Activated CD8-positive, alpha-beta memory T cell treated with anti-CD3 and anti-CD28 coated beads for 48 hours (primary cell): ENCODE measurements around the gene CPEB2.
"Not testable (repeated sequence)": the region's sequence is repeated elsewhere in the genome, so short reads cannot be mapped to it uniquely, and the experiment has no call there.

Experiments
- DNase-seq, 3 experiments: peaks; one replicate each; pipeline ENCODE4 v3.0.0-alpha.2; 2020; ENCODE audit warnings: low read depth in 2 of 3, low spot score in 2 of 3

CPEB2 gene

DNA sequence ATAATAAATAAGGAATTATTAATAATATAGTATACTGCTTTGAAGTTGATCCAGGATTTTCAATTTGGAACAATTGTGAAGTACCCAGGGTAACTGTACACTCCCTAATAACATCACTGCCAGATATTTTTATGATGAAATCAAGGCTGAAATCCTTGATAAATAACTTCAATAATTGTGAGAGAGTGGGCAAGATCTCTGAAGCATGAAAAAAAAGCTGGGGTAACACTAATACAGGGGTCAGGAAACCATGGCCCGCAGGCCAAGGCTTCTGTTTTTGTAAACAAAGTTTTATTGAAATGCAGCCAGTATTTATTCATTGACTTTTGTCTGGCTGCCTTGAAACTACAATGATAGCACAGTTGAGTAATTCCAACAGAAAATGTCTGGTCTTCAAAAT is 41.6 kb downstream of the CPEB2 start:
- no peak for DNase-seq

DNA sequence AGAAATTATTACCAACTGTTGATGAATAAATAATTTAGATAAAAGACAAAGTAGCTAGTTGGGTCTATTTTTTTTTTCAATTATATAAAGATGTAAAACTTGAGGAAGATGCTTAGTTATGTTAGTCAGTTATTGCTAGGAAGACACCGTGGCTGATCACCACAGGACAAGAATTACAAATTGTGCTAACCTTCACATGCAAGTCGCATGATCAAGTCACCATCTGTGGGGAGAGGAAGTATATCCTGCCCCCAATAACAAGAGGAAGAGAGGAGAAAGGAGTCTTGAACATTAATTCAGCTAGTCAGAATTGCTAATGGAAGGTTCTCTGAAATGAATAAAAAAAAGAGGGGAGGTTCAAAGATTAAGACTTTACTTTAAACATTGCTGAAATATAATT is 52.3 kb downstream of the CPEB2 start:
- no peak for DNase-seq

DNA sequence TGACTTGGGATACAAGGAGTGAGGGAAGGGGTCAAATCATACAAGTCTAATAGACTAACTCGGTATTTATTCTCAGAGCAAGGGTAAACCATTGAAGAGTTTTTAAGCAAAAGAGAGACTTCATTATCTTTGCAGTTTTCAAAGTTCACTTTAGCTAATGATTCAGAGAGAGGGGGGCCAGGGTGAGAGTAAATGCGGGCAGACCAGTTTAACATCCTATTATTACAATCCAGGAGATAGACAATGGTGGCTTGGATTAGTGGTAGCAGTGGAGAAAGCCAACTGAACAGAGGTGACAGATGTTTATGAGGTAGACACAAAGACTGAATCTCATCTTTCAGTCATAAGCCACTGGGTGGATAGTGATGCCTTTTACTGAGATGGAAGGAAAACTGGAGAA is 57.9 kb downstream of the CPEB2 start:
- no peak for DNase-seq

DNA sequence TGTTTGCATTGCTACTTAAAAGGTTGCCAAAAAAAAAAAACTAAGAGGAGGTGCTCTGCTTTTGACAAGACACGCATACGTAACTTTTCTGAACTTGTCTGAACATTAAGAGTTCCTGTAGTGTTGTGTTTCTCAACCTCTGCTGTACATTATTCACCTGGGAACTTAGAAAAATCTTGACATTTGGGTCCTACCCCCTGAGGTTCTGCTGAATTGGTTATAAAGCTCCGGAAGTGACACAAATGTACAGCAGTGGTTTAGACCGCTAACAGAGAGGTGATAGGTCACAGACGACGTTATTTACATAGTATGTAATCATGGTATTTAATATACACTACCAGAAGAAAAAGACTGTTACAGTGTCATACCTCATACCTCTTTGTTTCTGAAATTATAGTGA is 61.1 kb downstream of the CPEB2 start:
- no peak for DNase-seq

DNA sequence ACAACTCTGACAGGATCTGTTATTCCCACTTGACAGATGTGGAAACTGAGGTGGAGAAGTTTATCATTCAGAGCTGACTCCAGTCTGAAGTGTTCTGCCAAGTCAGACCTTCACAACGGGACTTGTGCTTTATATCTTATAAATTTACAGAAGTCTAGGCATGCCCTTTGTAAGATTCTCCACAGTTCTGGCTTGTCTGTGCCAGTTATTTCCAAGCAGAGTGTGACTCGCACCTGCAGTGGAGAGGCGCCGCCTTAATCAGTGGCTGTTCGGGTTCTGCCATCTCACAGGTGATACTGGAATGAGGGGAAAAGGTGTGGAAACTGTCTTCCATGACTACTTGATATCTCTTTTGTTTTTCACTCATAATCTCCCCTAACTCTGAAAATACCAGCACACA is 63.2 kb downstream of the CPEB2 start:
- no peak for DNase-seq

DNA sequence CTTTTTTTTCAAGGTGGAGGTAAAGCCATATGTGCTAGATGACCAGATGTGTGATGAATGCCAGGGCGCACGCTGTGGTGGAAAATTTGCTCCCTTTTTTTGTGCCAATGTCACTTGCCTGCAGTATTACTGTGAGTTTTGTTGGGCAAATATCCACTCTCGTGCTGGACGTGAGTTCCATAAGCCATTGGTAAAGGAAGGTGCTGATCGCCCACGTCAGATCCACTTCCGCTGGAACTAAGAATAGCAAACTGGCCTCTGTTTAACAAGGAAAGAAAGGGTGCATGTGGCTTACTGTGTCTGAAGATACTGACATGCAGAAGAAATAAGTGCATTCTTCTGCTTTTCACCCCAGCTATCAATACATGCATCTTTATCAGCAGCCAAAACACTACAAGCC is 63.9 kb downstream of the CPEB2 start:
- DNase-seq = no peak

DNA sequence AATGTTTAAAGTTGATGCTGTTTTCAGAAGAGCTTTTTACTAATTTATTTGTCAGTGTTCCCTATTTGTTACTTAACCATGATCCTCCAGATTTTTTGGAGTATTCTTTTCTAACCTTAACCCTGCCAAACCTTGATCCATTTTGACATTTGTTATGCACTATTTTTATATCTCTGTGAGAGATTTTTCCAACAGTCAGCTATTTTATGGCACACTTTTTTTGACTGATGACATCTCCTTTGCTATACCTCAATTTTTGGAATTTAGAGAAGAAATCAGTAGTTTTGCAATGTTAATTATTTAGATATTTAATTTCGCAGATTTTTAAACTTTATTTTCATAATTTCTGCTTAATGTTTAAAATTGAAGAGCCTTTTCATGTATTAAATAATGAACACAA is 66.0 kb downstream of the CPEB2 start:
- no peak for DNase-seq

DNA sequence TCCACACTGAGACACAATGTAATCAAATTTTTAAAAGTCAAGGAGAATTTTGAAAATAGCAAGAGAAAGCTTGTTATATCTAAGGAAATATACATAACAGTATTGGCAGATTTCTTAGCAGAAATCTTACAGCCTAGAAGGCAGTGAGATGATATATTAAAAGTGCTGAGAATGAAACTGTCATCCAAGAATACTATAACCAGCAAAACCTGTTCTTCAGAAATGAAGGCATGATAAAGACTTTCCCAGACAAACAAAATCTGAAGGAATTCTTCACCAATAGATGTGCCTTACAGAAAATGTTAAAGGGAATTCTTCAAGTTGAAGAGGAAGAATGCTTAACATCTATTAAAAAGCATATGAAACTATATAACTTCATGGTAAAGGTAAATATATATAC is 73.6 kb downstream of the CPEB2 start:
- DNase-seq = no peak

DNA sequence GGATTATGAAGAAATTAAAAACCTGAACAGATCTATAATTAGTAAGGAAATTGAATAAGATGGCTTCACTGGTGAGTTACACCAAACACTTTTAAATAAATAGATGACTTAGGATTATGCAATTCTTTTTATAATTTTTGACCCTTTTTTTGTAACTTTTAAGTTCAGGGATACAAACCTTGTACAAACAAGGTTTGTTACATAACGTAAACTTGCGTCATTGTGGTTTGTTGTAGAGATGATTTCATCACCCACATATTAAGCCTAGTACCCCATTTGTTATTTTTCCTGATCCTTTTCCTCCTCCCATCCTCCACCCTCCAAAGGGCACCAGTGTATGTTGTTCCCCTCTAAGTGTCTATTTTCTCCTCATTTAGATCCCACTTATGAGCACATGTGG is 75.7 kb downstream of the CPEB2 start:
- DNase-seq = no peak

DNA sequence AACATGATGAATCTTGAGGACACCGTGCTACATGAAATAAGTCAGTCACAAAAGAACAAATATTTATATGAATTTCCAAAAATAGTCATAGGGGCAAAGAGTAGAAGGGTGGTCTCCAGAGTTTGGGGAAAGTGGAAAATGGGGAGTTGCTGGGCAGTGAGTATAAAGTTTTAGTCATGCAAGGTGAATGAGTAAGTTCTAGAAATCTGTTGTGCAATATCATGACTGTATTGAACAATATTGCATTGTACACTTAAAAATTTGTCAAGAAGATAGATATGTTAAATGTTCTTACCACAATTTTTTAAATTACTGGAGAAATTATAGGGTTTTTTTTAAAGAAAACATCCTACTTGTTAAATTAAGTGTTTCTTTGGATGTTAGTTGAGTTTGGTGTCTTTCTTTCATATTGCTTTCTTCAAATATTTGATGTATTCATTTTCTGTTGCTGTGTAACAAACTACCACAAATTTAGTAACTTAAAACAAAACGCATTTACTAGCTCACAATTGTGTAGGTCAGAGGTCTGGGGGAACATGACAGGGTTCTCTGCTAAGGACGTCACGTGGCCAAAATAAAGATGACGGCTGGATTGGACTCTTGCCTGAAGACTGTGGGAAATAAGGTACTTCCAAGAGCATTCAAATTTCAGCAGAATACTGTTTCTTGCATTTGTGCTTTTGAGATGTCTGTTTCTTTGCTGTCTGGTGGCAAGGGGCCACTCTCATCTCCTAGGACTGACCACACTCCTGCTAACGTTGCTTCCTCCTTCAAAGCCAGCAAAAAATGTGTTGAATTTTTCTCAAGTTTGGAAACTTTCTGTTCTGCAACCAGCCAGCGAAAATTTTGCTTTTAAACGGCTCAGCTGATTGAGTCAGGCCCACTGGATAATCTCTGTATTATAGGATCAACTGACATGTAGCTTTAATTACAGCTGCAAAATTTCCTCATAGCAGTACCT is 76.7 kb downstream of the CPEB2 start:
- DNase-seq = no peak

DNA sequence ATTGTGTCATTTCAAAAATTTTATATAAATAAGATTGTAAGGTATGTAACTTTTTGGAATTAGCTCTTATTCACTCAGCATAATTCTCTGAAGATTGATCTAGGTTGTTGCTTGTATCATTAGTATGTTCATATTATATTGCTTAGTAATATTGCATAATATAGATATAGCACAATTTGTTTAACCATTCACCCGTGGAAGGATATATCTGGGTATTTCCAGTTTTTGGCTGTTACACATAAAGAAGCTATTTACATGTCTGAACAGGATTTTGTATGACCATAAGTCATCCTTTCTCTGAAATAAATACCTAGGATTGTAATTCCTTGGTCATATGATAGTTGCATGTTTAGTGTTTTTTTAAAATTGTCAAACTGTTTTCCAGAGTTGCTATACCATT is 82.5 kb downstream of the CPEB2 start:
- DNase-seq = no peak

DNA sequence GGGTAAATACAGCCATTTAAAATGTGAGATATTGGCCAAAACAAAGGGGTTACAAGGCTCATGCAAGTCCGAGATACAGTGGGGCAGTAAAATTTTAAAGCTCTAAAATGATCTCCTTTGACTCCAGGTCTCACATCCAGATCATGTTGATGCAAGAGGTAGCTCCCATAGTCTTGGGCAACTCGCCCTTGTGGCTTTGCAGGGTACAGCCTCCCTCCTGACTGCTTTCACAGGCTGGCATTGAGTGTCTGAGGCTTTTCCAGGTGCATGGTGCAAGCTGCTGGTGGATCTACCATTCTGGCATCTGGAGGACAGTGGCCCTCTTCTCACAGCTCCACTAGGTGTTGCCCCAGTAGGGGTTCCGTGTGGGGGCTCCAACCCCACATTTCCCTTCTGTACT is 83.5 kb downstream of the CPEB2 start:
- not testable (repeated sequence) for DNase-seq

DNA sequence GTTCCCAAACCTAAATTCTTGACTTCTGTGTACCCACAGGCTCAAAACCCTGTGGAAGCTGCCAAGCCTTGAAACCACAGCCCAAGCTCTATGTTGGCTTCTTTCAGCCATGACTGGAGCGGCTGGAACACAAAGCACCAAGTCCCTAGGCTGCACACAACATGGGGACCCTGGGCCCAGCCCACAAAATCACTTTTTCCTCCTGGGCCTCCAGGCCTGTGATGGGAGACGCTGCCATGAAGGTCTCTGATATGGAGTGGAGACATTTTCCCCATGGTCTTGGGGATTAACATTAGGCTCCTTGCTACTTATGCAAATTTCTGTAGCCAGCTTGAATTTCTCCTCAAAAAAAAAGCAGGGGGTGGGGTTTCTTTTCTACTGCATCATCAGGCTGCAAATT is 84.0 kb downstream of the CPEB2 start:
- DNase-seq = not testable (repeated sequence)

DNA sequence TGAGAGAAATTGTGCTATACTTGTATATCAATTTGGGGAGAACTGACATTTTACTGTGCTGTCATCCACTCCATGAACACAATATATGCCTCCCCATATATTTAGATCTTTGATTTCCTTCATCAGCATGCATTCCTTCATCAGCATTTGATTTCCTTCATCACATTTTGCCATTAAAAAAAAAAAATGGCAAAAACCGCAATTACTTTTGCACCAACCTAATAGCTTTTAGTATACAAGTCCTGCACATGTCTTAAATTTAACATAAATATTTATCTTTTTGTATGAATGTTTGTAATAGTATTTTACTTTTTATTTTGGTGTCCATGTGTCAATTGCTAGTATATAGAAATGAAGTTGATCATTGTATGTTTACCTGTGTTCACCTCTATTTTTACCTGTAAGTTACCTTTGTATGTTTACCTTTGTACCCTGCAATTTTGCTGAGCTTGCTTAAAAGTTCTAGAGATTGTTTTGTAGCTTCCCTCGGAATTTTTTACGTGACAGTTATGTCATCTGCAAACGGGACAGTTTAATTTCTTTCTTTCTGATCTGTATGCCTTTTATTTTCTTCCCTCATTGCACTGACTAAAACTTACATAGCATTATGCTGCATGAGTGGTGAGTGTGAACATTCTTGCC is 86.2 kb downstream of the CPEB2 start:
- DNase-seq = no peak

DNA sequence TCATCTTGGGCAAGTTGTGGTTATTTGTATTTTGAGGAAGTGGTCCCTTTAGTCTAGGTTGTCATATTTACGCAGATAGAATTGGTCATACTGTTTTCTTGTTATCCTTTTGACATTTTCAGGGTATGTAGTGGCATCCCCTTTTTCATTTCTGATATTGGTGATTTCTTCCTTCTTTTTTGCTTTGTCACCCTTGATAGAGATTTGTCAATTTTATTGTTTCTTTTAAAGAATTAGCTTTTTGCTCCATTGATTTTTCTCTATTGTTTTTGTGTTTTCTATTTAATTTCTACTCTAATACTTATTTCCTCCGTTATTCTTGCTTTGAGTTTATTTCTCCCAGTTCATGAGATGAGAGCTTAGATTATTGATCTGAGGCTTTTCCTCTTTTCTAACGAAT is 87.7 kb downstream of the CPEB2 start:
- DNase-seq = no peak

DNA sequence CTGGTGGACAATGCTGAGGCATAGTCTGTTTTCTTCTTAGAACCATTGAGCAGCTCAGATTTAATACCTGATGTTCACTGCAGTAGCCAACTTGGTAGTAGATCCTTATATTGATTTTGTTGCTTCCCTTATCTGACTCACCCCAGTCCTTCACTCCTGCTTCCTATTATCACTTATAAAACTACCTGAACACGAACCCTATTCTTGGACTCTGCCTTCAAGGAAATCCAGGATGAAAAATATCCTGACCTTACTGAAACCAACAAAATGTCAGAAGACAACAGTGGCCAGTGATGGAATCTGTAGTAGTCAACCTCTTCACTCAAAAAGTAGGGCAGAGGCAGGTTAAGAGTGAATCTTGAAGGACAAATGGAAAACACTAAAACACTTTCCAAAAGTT is 98.1 kb downstream of the CPEB2 start:
- no peak for DNase-seq

DNA sequence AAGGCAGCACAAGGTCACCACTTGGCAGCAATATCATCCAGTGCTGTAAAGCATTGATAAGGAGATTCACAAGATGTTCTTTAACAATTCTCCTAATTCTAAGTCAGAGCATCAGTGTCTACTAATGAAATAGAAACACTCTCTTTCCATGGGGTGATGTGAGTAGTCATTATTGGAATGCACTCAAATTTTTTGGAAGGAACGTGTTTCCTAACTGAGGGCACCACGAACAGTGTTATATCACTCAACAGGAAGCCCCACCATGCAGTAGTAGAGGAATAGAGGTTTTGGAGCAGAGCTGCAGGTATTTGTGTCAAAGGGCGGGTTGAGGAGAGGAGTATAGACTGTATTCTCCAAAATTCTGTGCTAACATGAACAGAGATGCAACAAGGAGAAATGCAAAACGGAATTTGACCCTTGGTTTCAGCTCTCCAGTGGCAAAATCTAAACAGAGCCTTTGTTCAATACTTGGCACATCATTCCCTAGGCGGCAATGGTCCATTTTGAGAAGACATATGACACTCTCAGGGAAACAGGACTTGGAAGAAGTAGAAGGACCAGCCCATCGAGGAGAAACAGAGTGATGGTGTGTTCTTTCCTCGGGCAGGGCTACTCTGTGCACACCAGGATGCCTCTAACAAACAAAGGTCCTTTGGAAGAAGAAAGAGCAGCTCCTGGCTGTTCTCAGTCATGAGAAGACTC is 98.9 kb downstream of the CPEB2 start:
- DNase-seq = no peak

DNA sequence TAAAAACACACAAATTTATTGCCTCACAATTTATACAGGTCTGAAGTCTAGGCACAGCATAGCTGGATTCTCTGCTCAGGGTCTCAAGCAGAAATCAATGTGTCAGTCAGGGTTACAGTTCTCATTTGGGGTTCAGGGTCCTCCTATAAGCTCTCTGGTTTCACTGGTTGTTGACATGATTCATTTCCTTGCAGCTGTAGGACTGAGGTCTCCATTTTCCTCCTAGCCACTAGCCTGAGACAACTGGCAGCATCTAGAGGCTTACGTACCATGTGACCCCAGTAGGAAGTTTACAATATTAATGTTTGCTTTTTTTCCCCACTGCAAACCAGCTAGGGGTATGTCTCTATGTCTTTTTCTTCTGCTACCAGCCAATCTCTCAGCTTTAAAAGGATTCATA is 102.5 kb downstream of the CPEB2 start:
- DNase-seq = no peak

DNA sequence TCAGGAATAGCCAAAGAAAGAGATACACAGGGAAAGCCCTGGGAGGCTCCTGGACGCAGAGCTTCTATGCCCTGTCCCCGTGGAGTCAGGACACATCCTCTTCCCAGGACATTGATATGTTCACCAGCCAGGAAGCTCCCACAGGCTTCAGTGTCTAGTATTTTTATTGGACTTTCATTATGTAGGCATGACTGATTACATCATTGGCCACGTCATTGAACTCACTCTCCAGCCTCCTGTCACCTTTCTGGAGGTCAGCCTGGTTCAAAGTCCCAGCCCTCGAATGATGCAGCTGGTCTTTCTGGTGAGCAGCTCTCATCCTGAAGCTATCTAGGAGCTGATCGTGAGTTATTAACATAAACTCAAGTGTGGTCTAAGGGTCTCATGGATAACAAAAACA is 104.1 kb downstream of the CPEB2 start:
- no peak for DNase-seq

DNA sequence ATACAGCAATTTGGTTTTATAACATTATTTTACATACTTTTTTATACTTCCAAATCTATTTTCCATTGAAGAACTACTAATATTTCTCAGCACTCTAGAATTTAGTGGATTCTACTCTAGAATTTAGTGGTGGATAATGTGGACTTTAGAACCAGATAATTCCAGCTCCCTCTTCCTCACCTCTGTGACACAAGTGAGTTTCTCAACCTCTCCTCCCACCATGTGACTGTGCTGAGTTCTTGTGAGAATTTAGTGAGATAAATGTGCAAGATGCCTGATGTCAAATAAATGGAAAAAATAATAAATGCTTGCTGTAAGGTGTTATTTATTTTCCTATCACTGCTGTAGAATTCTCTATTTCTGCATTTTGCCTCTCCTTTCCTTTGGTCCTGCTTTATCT is 107.3 kb downstream of the CPEB2 start:
- DNase-seq = no peak

DNA sequence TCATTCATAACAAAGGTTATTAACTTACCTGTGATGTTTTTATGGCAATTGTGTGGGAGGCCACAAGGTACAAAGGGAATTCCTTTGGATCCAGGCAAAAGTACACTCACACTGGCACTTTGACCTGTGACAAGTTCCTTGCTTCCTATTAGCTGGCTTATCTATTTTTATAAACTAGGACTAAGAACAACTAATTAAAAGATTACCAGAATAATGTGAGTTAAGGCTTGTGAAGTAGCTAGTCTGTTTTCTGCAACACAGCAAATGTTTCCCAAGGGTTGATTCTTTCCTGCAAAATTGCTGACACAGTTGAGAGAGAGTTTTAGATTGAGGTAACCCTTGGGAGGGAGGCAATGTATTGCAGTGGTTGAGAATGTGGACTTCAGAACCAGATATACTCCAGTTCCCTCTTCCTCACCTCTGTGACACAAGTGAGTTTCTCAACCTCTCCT is 107.9 kb downstream of the CPEB2 start:
- no peak for DNase-seq

DNA sequence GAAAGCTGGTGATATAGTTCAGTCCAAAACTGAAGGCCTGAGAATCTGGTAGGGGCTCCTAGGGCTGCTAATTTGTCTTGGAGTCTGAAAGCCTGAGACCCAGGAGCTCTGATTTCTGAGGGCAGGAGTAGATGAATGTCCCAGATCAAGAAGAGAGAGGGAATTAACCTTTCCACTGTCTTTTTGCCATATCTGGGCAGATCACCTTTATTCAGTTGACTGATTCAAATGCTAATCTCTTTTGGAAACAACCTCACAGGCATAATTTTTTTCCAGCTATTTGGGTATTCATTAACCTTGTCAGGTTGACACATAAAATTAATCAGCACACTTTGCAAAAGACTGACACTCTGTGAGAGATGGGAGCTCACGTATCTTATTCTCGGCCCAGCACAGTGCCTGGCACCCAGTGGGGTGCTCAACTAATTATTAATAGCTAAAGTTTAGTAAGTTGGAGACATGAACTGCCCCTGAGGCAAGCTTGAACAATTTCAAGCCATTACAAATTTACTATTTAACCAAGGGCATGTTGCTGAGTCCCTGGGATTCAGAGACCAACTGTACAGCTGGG is 114.3 kb downstream of the CPEB2 start:
- DNase-seq = no peak
